Upper lobe of left lung (tissue), 4 donors: ENCODE results near the gene HMX2.

ENCODE experiments used
- CTCF ChIP-seq, 6 experiments: fragments of 450-650 bp in 4 of 6; fragments of 200-600 bp in 2 of 6; sonication (generic) in 2 of 6; IDR thresholded peaks; one replicate each; pipeline ENCODE4 v1.5.1; 2016 to 2019; ENCODE audit warnings: antibody characterized with exemption in 6 of 6
- POLR2A ChIP-seq, 4 donors: fragments of 450-650 bp; IDR thresholded peaks; one replicate each; pipeline ENCODE4 v1.5.1; 2016 to 2017; ENCODE audit warnings: antibody characterized with exemption in 4 of 4, mild to moderate bottlenecking in 2 of 4

GRCh38 chr10:123139521-123140163, 8.3 kb upstream of the HMX2 start:
- TF ChIP-seq POLR2A (IDR thresholded peaks at IDR 0.05) (no peak), CTCF (IDR thresholded peaks at IDR 0.05) (no peak)
